Loucy (cell line): Measurements from ENCODE around the gene STT3A.

ENCODE experiments used
- H2AFZ ChIP-seq: fragments of 200-600 bp; sonication (generic); 2 replicates; pipeline ENCODE4 v1.6.0; 2016; ENCODE audit warnings: antibody characterized with exemption, mild to moderate bottlenecking, low read length, moderate library complexity
- H3F3A ChIP-seq: fragments of 200-600 bp; 2 replicates; pipeline ENCODE4 v1.6.0; 2016; ENCODE audit warnings: antibody characterized with exemption, low read depth, mild to moderate bottlenecking
- H3K27me3 ChIP-seq: fragments of 200-600 bp; sonication (generic); 2 replicates; pipeline ENCODE4 v1.6.1; 2014; ENCODE audit warnings: low read length, mild to moderate bottlenecking; ENCODE audit not compliant: insufficient read depth, poor library complexity, severe bottlenecking
- H3K36me3 ChIP-seq: fragments of 200-600 bp; sonication (generic); 2 replicates; pipeline ENCODE4 v1.6.1; 2016; ENCODE audit warnings: low read length; ENCODE audit not compliant: insufficient read depth
- H3K4me1 ChIP-seq: fragments of 200-600 bp; sonication (generic); 2 replicates; pipeline ENCODE4 v1.5.1; 2014; ENCODE audit warnings: low read length, mild to moderate bottlenecking; ENCODE audit not compliant: insufficient read depth, poor library complexity, severe bottlenecking
- H3K4me2 ChIP-seq: fragments of 200-600 bp; sonication (generic); 2 replicates; pipeline ENCODE4 v1.6.0; 2014; ENCODE audit warnings: antibody characterized with exemption, low read length, low read depth, mild to moderate bottlenecking; ENCODE audit not compliant: poor library complexity, severe bottlenecking
- H3K4me3 ChIP-seq: fragments of 200-600 bp; sonication (generic); 2 replicates; pipeline ENCODE4 v1.5.1; 2014; ENCODE audit warnings: low read length, mild to moderate bottlenecking, mixed read lengths; ENCODE audit not compliant: poor library complexity, severe bottlenecking
- H3K79me2 ChIP-seq: fragments of 200-600 bp; sonication (generic); 2 replicates; pipeline ENCODE4 v1.6.1; 2014; ENCODE audit warnings: low read length; ENCODE audit not compliant: insufficient read depth
- H3K9ac ChIP-seq: fragments of 200-600 bp; sonication (generic); 2 replicates; pipeline ENCODE4 v1.6.0; 2014; ENCODE audit warnings: mild to moderate bottlenecking, low read depth, low read length, moderate library complexity; ENCODE audit not compliant: poor library complexity, severe bottlenecking
- H3K9me2 ChIP-seq: fragments of 200-600 bp; sonication (generic); replicated peaks from 2 replicates; pipeline ENCODE4 v1.6.1; 2016; ENCODE audit warnings: low read depth, low read length, mixed read lengths
- H3K9me3 ChIP-seq: fragments of 200-600 bp; sonication (generic); 2 replicates; pipeline ENCODE4 v1.6.1; 2014; ENCODE audit warnings: mild to moderate bottlenecking, antibody characterized with exemption, low read length, low read depth; ENCODE audit not compliant: insufficient read depth
- H4K20me1 ChIP-seq: fragments of 200-600 bp; sonication (generic); 2 replicates; pipeline ENCODE4 v1.6.0; 2014; ENCODE audit warnings: antibody characterized with exemption, low read length, mild to moderate bottlenecking; ENCODE audit not compliant: insufficient read depth, poor library complexity, severe bottlenecking
- CTCF ChIP-seq: fragments of 200-600 bp; sonication (generic); conservative IDR thresholded peaks from 2 replicates; pipeline ENCODE4 v1.5.1; 2014; ENCODE audit warnings: mild to moderate bottlenecking, antibody characterized with exemption, low read length
- EZH2phosphoT487 ChIP-seq: fragments of 200-600 bp; IDR thresholded peaks from 2 replicates; pipeline ENCODE4 v1.6.1; 2018; ENCODE audit warnings: antibody characterized with exemption, mild to moderate bottlenecking, moderate library complexity, borderline replicate concordance

The STT3A gene

GRCh38 chr11:125559888-125560287 is 32.8 kb upstream of the STT3A start:
- H3K79me2 ChIP-seq = no peaks in the 10 kb centered on the region
- no peak overlapping the region for H3K4me2 ChIP-seq
- H3K9ac ChIP-seq = no peak overlapping the region
- TF ChIP-seq EZH2phosphoT487 (no peak), CTCF (no peak)
- no peak overlapping the region for H2AFZ ChIP-seq
- no peaks in the 10 kb centered on the region for H3K36me3 ChIP-seq
- H4K20me1 ChIP-seq = no peaks in the 10 kb centered on the region
- no peak overlapping the region for H3K4me3 ChIP-seq
- no peaks in the 10 kb centered on the region for H3K9me3 ChIP-seq
- H3K9me2 ChIP-seq = no peaks in the 10 kb centered on the region
- no peaks in the 10 kb centered on the region for H3K27me3 ChIP-seq
- H3F3A ChIP-seq = no peaks in the 10 kb centered on the region
- no peaks in the 10 kb centered on the region for H3K4me1 ChIP-seq

- no peak overlapping the region for H3K4me2 ChIP-seq
- H3K79me2 ChIP-seq = no peaks in the 10 kb centered on the region
- H2AFZ ChIP-seq = 0 out of 2 replicates have a peak overlapping the region, but pooled peaks have one; percentile 14
- TF ChIP-seq EZH2phosphoT487 = no peak
- TF ChIP-seq CTCF = no peak
- H3K9me3 ChIP-seq = no peaks in the 10 kb centered on the region
- no peaks in the 10 kb centered on the region for H3F3A ChIP-seq
- H3K9ac ChIP-seq = no peak overlapping the region
- H4K20me1 ChIP-seq = no peaks in the 10 kb centered on the region
- H3K27me3 ChIP-seq = no peaks in the 10 kb centered on the region
- no peaks in the 10 kb centered on the region for H3K36me3 ChIP-seq
- no peaks in the 10 kb centered on the region for H3K4me1 ChIP-seq
- no peak overlapping the region for H3K4me3 ChIP-seq
- H3K9me2 ChIP-seq = no peaks in the 10 kb centered on the region
Measured at GRCh38 chr11:125561924-125562323, 30.7 kb upstream of the STT3A start.

- Histone ChIP-seq H3K79me2 (no peaks in the 10 kb centered on the region), H3K9ac (no peak overlapping the region), H3K27me3 (no peaks in the 10 kb centered on the region), H3K4me2 (no peak overlapping the region), H3K9me3 (no peaks in the 10 kb centered on the region), H2AFZ (0 out of 2 replicates have a peak overlapping the region, but pooled peaks have one; percentile 14), H3K9me2 (no peaks in the 10 kb centered on the region), H3F3A (no peaks in the 10 kb centered on the region), H3K4me3 (no peak overlapping the region), H3K36me3 (no peaks in the 10 kb centered on the region), H3K4me1 (no peaks in the 10 kb centered on the region), H4K20me1 (no peaks in the 10 kb centered on the region)
- no peak for TF ChIP-seq CTCF
- no peak for TF ChIP-seq EZH2phosphoT487
Measured at GRCh38 chr11:125562430-125562829, 30.2 kb upstream of the STT3A start.
